Measurements from ENCODE around the gene COL13A1. TPM values are rescaled to one million over a fixed set of nuclear protein-coding genes. Genes with fewer than 3 reads are reported as not detected.

COL13A1 gene
- total RNA-seq, 1 experiment from 2014 or later, result 3.6 TPM

DNA sequence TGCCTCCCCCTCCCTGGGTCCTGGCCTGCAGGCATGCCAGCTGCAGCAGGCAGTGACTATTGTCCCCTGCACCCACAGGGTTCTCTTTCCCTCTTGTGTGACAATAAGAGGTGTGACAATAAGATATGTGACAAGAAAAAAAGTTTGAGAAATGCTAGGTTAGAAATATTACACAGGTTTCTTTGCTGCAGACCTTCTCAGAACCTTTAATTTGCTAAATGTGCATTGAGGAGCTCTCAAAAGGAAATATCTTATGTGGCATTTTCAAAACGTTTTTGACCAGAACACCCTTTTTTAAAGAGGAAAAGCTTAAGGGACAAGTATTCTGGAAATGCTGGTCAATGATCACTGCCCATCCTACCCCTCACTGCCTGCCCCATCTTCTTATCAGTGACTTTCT is 117.5 kb downstream of the COL13A1 start:
- no peak overlapping the region for H2BK120ac ChIP-seq (ENCODE audit: low read depth, low read length, poor library complexity, severe bottlenecking)
- DNase-seq, result no peak
- H2AK5ac ChIP-seq (ENCODE audit: insufficient read length, low read length), result no peak overlapping the region
- H3K18ac ChIP-seq (ENCODE audit: insufficient read length, low read depth, low read length), result no peak overlapping the region
- no peaks in the 10 kb centered on the region for H3K9me3 ChIP-seq (ENCODE audit: control insufficient read depth, low read depth, low read length)
- H3K27me3 Mint-ChIP-seq (ENCODE audit: low read depth), result peaks cover 24% of the 10 kb centered on the region
- H3K27me3 ChIP-seq (ENCODE audit: insufficient read depth, low read length), result no peaks in the 10 kb centered on the region
- no peak overlapping the region for H3T11ph ChIP-seq (ENCODE audit: low read length)
- H3K4me1 ChIP-seq (ENCODE audit: insufficient read depth, low read length), result no peaks in the 10 kb centered on the region
- H3K9ac ChIP-seq (ENCODE audit: extremely low read depth, insufficient read length, low read length), result no peak overlapping the region
- no peak overlapping the region for H3K4me2 ChIP-seq (ENCODE audit: insufficient read depth, insufficient read length, low read length)
- no peak overlapping the region for H3K4me3 Mint-ChIP-seq
- no peaks in the 10 kb centered on the region for H3K79me1 ChIP-seq (ENCODE audit: insufficient read depth, low read depth, low read length, poor library complexity, severe bottlenecking)
- no peak overlapping the region for H3K27ac Mint-ChIP-seq
- peaks cover 11 to 21% of the 10 kb centered on the region in 2 experiments for H3K4me1 Mint-ChIP-seq
- H3K27ac ChIP-seq (ENCODE audit: insufficient read length, low read depth, low read length), result no peak overlapping the region
- no peak overlapping the region for H3K14ac ChIP-seq (ENCODE audit: insufficient read depth, low read length)
- H3K79me2 ChIP-seq (ENCODE audit: insufficient read depth, low read length), result no peaks in the 10 kb centered on the region
- H3K36me3 Mint-ChIP-seq (ENCODE audit: insufficient read depth in 1 of 3, low read depth in 3 of 3), result no peaks in the 10 kb centered on the region
- H3K56ac ChIP-seq (ENCODE audit: insufficient read length, low read depth, low read length), result no peak overlapping the region
- no CpG with 5 or more reads among the region's 1 CpG for WGBS (ENCODE audit: extremely low coverage, insufficient read length, low lambda C conversion rate)
- TF ChIP-seq, protein P1, sequence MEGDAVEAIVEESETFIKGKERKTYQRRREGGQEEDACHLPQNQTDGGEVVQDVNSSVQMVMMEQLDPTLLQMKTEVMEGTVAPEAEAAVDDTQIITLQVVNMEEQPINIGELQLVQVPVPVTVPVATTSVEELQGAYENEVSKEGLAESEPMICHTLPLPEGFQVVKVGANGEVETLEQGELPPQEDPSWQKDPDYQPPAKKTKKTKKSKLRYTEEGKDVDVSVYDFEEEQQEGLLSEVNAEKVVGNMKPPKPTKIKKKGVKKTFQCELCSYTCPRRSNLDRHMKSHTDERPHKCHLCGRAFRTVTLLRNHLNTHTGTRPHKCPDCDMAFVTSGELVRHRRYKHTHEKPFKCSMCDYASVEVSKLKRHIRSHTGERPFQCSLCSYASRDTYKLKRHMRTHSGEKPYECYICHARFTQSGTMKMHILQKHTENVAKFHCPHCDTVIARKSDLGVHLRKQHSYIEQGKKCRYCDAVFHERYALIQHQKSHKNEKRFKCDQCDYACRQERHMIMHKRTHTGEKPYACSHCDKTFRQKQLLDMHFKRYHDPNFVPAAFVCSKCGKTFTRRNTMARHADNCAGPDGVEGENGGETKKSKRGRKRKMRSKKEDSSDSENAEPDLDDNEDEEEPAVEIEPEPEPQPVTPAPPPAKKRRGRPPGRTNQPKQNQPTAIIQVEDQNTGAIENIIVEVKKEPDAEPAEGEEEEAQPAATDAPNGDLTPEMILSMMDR (conservative IDR thresholded peaks at IDR 0.05), result no peak
- H3K23ac ChIP-seq (ENCODE audit: insufficient read length, low read depth, low read length), result no peak overlapping the region
- no peak overlapping the region for H2BK5ac ChIP-seq (ENCODE audit: insufficient read length, low read length)
- no peak overlapping the region for H4K8ac ChIP-seq (replicated peaks; ENCODE audit: insufficient read length, low read depth, low read length)
- no peak overlapping the region for H2AFZ ChIP-seq (ENCODE audit: low read length)
- no peaks in the 10 kb centered on the region for H4K20me1 ChIP-seq (ENCODE audit: control insufficient read depth, insufficient read depth, insufficient read length)
- H3K23me2 ChIP-seq (ENCODE audit: insufficient read length, low read depth, low read length, poor library complexity, severe bottlenecking), result no peaks in the 10 kb centered on the region
- H3K4ac ChIP-seq (ENCODE audit: low read depth, low read length), result no peak overlapping the region
- H4K5ac ChIP-seq (ENCODE audit: insufficient read length, low read depth, low read length), result no peak overlapping the region
- no peak overlapping the region for H4K91ac ChIP-seq (ENCODE audit: insufficient read length, low read depth, low read length)
- no peak overlapping the region for H2BK20ac ChIP-seq (ENCODE audit: low read depth, low read length, poor library complexity, severe bottlenecking)
- no peak overlapping the region for H2BK15ac ChIP-seq (ENCODE audit: low read depth, low read length)
- no peak overlapping the region for H2BK12ac ChIP-seq (ENCODE audit: insufficient read length, low read depth, low read length)
- no peaks in the 10 kb centered on the region for H3K9me3 Mint-ChIP-seq

All from H9 (cell line).